ENCODE results near the gene MN1. TPM values are rescaled to one million over a fixed set of nuclear protein-coding genes. Genes with fewer than 3 reads are reported as not detected.

Gene MN1
- total and polyA plus RNA-seq, 7 donors: 4.3 to 39.3 (median 17.6) TPM

GRCh38 chr22:27723158-27723557 lies 78.4 kb downstream of the MN1 start:
- ATAC-seq: no peak
- no peak for TF ChIP-seq CTCF (IDR thresholded peaks at IDR 0.05)
- H3K4me3 ChIP-seq: no peak overlapping the region
- 30 to 42% (median 36%) methylated on average over 1 of the region's 1 CpG for WGBS, 3 donors
- H3K27me3 ChIP-seq (ENCODE audit: insufficient read depth in 3 of 3, low read length in 2 of 3): no peaks in the 10 kb centered on the region
- H3K9me3 ChIP-seq: no peaks in the 10 kb centered on the region
- DNase-seq: no peak
- H3K36me3 ChIP-seq (ENCODE audit: insufficient read depth in 1 of 2, low read depth in 1 of 2): no peaks in the 10 kb centered on the region
- intact Hi-C loops (cut with DNase I): loop anchor here in 1 of 2 donors (5.0 kb wide), 1 partner anchor 59 kb away; no protein-coding TSS in a partner anchor
- no peak overlapping the region for H3K27ac ChIP-seq
- peaks cover 20% of the 10 kb centered on the region for H3K4me1 ChIP-seq

- peak overlapping the region; percentile 81 for H3K27ac ChIP-seq
- peak in 2 of 4 donors; percentile 28 to 58 for ATAC-seq
- H3K9me3 ChIP-seq: no peaks in the 10 kb centered on the region
- peak; percentile 31 to 76 for DNase-seq
- H3K4me3 ChIP-seq: no peak overlapping the region
- peaks cover 28% of the 10 kb centered on the region for H3K4me1 ChIP-seq
- TF ChIP-seq CTCF (IDR thresholded peaks at IDR 0.05): no peak
- intact Hi-C loops (cut with DNase I): loop anchor here in 1 of 2 donors (5.0 kb wide), 1 partner anchor 61 kb away; no protein-coding TSS in a partner anchor
- no peaks in the 10 kb centered on the region for H3K36me3 ChIP-seq (ENCODE audit: insufficient read depth in 1 of 2, low read depth in 1 of 2)
- WGBS, 3 donors: 26 to 41% (median 33%) methylated on average over 5 of the region's 5 CpGs
- no peaks in the 10 kb centered on the region for H3K27me3 ChIP-seq (ENCODE audit: insufficient read depth in 3 of 3, low read length in 2 of 3)
Measured at GRCh38 chr22:27720860-27721259, 80.7 kb downstream of the MN1 start.

GRCh38 chr22:27719535-27720227 lies 81.9 kb downstream of the MN1 start:
- ATAC-seq: peak; percentile 73 to 80 (median 75)
- Histone ChIP-seq H3K36me3 (ENCODE audit: insufficient read depth in 1 of 2, low read depth in 1 of 2) (no peaks in the 10 kb centered on the region), H3K9me3 (no peaks in the 10 kb centered on the region), H3K4me3 (no peak overlapping the region), H3K4me1 (peaks cover 31% of the 10 kb centered on the region), H3K27ac (peak overlapping the region; percentile 81), H3K27me3 (ENCODE audit: insufficient read depth in 3 of 3, low read length in 2 of 3) (no peaks in the 10 kb centered on the region)
- peak; percentile 66 to 90 for DNase-seq
- no peak for TF ChIP-seq CTCF (IDR thresholded peaks at IDR 0.05)
- intact Hi-C loops (cut with DNase I): loop anchor here (5.0 kb wide), 3 partner anchors 63 to 78 kb away; no protein-coding TSS in a partner anchor
- WGBS, 3 donors: 21 to 26% (median 25%) methylated on average over 8 of the region's 8 CpGs

- WGBS, 3 donors: 85 to 87% (median 87%) methylated on average over 3 of the region's 3 CpGs
- H3K9me3 ChIP-seq: no peaks in the 10 kb centered on the region
- no peaks in the 10 kb centered on the region for H3K36me3 ChIP-seq (ENCODE audit: insufficient read depth in 1 of 2, low read depth in 1 of 2)
- intact Hi-C loops (cut with DNase I): loop anchor here (5.0 kb wide), 2 partner anchors 67 to 78 kb away; no protein-coding TSS in a partner anchor
- no peaks in the 10 kb centered on the region for H3K27me3 ChIP-seq (ENCODE audit: insufficient read depth in 3 of 3, low read length in 2 of 3)
- peaks cover 25% of the 10 kb centered on the region for H3K4me1 ChIP-seq
- H3K27ac ChIP-seq: peak overlapping the region; percentile 81
- DNase-seq: no peak
- no peak for TF ChIP-seq CTCF (IDR thresholded peaks at IDR 0.05)
- H3K4me3 ChIP-seq: no peak overlapping the region
- ATAC-seq: peak in 2 of 4 donors; percentile 1 to 6
Measured at GRCh38 chr22:27719036-27719347, 82.6 kb downstream of the MN1 start.
